ENCODE data around the gene MOSPD3. TPM values are rescaled to one million over a fixed set of nuclear protein-coding genes. Genes with fewer than 3 reads are reported as not detected.

MOSPD3 gene
- total and polyA plus RNA-seq, 2 donors (not counting 3 experiments of a cell fraction or from before 2014, with no cell fraction given), result 24.4 to 40.7 TPM

- no peaks in the 10 kb centered on the region for H3K79me2 ChIP-seq (ENCODE audit: control insufficient read depth, insufficient read depth, low read length)
- intact Hi-C loops (cut with micrococcal nuclease) (no loop called here), dilution Hi-C loops (cut with MboI; ENCODE audit: extremely low pct_ligation_motif_present, low sequenced_read_pairs) (no loop called here)
- no TSS peak for BruUV-seq (replicated peaks)
- H3K4me2 ChIP-seq (ENCODE audit: insufficient read depth, low read length), result no peak overlapping the region
- no peaks in the 10 kb centered on the region for H4K20me1 ChIP-seq (replicated peaks; ENCODE audit: control insufficient read depth, extremely low read depth, insufficient read depth, low read length)
- H3K4me3 ChIP-seq (replicated peaks in 1 of 3; ENCODE audit: insufficient read depth in 1 of 3, low read depth in 1 of 3, low read length in 3 of 3), result no peak overlapping the region
- H3K9ac ChIP-seq (replicated peaks; ENCODE audit: extremely low read depth, insufficient read depth, low read length), result no peak overlapping the region
- H3K27ac ChIP-seq (ENCODE audit: insufficient read depth, low read depth, low read length), result no peak overlapping the region
- FAIRE-seq, result no peak
- ChIA-PET POLR2A (interaction anchor here (1.7 kb wide), 1 partner anchor 9 kb away, joined by 6 read pairs; the partner anchor contains the start of genes FBXO24 and LRCH4), CTCF (interaction anchor here (1.5 kb wide), 1 partner anchor 117 kb away, joined by 3 read pairs; no protein-coding TSS in a partner anchor)
- H3K27me3 ChIP-seq (ENCODE audit: control insufficient read depth in 2 of 2, insufficient read depth in 2 of 2, low read length in 2 of 2), result no peaks in the 10 kb centered on the region
- no peak overlapping the region for H2AFZ ChIP-seq (ENCODE audit: low read depth, low read length)
- no peak for DNase-seq (ENCODE audit: low read depth, low spot score)
- H3K36me3 ChIP-seq (ENCODE audit: control insufficient read depth in 2 of 2, extremely low read depth in 1 of 2, insufficient read depth in 2 of 2, low read length in 2 of 2), result peaks cover 9 to 49% of the 10 kb centered on the region in 2 experiments
- no peaks in the 10 kb centered on the region for H3K4me1 ChIP-seq (ENCODE audit: control insufficient read depth, extremely low read depth, insufficient read depth, low read length)
- no peak for TF ChIP-seq CTCF (IDR thresholded peaks at IDR 0.05; ENCODE audit: extremely low read depth in 1 of 2, insufficient read depth in 1 of 2, low read depth in 1 of 2, low read length in 2 of 2)
- no peak for TF ChIP-seq EZH2 (IDR thresholded peaks at IDR 0.05; ENCODE audit: borderline replicate concordance, low read depth, low read length, severe bottlenecking)
- TF ChIP-seq MYC (IDR thresholded peaks at IDR 0.05; ENCODE audit: low read depth, low read length), result no peak
- no peak for TF ChIP-seq GATA2 (IDR thresholded peaks at IDR 0.05; ENCODE audit: insufficient read depth, insufficient read length, low read depth, low read length)
- no peak for TF ChIP-seq POLR2AphosphoS5 (IDR thresholded peaks at IDR 0.05; ENCODE audit: insufficient read depth, low read depth, low read length)
- no peak for TF ChIP-seq FOS (IDR thresholded peaks at IDR 0.05; ENCODE audit: borderline replicate concordance, insufficient read depth, low read length)
- no peak for TF ChIP-seq MAX (IDR thresholded peaks at IDR 0.05; ENCODE audit: insufficient read depth, insufficient read length)
- no peaks in the 10 kb centered on the region for H3K9me1 ChIP-seq (replicated peaks; ENCODE audit: control insufficient read depth, extremely low read depth, insufficient read depth, low read length)
- no peaks in the 10 kb centered on the region for H3K9me3 ChIP-seq (replicated peaks; ENCODE audit: control insufficient read depth, insufficient read depth, low read length)
Measured at GRCh38 chr7:100576384-100576993, 35.9 kb upstream of the MOSPD3 start.

Measured in endothelial cell of umbilical vein (primary cell).